ENCODE data around the gene STAB2. TPM values are rescaled to one million over a fixed set of nuclear protein-coding genes. Genes with fewer than 3 reads are reported as not detected.

STAB2 gene
- total RNA-seq, 2 experiments from 2014 or later, result not detected

DNA sequence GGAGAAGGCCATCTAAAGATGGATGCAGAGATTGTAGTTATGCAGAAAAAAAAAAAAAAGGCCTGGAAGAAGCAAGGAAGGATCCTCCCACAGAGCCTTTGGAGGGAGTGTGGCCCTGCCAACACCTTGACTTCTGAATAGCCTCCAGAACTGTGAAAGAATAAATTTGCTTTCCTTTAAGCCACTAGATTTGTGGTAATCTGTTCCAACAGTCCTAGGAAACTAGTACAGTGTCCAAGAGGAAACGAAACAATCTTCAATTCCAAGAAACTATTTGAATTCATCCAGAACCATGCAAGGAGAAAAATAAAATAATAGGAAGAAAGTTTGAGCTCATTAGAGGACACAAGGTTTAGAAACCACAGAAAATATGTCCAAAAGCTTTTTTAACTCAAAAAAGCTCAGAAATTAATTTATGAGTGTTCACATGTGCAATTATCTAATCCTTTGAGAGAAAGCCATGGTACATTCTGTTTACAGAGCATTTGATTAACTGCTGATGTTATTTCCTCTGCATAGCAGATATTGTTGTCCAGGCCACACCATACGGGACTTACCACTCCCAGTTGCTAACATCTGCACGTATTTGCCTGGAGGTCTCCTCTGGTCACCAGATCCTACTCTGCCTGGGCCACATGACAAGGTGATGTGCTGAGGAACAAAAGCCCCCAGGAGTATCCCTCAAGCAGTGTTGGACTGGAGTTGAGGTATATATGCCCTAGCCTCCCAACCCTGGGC is 30.0 kb upstream of the STAB2 start:
- Histone ChIP-seq H3K9me3 (ENCODE audit: low read length) (no peaks in the 10 kb centered on the region), H2AFZ (ENCODE audit: low read length) (no peak overlapping the region), H3K4me1 (ENCODE audit: insufficient read depth, low read length, poor library complexity, severe bottlenecking) (no peaks in the 10 kb centered on the region), H3K4me3 (ENCODE audit: low read depth, low read length, poor library complexity, severe bottlenecking) (no peak overlapping the region), H3K27ac (ENCODE audit: low read depth, low read length, poor library complexity, severe bottlenecking) (no peak overlapping the region), H3K9me2 (ENCODE audit: insufficient read depth, low read length) (no peaks in the 10 kb centered on the region), H4K20me1 (ENCODE audit: insufficient read depth, low read length) (no peaks in the 10 kb centered on the region), H3K4me2 (ENCODE audit: low read length) (no peak overlapping the region), H3K79me2 (ENCODE audit: insufficient read depth, low read depth, low read length) (no peaks in the 10 kb centered on the region), H3K36me3 (ENCODE audit: insufficient read depth, low read length) (no peaks in the 10 kb centered on the region)
- BruUV-seq (replicated peaks), result no TSS peak
- ChIA-PET POLR2A (no interaction called here), CTCF (ENCODE audit: unreplicated experiment) (no interaction called here)
- no peak for TF ChIP-seq EZH2phosphoT487 (IDR thresholded peaks at IDR 0.05; ENCODE audit: borderline replicate concordance, low read depth, low read length)
- TF ChIP-seq, protein P1, sequence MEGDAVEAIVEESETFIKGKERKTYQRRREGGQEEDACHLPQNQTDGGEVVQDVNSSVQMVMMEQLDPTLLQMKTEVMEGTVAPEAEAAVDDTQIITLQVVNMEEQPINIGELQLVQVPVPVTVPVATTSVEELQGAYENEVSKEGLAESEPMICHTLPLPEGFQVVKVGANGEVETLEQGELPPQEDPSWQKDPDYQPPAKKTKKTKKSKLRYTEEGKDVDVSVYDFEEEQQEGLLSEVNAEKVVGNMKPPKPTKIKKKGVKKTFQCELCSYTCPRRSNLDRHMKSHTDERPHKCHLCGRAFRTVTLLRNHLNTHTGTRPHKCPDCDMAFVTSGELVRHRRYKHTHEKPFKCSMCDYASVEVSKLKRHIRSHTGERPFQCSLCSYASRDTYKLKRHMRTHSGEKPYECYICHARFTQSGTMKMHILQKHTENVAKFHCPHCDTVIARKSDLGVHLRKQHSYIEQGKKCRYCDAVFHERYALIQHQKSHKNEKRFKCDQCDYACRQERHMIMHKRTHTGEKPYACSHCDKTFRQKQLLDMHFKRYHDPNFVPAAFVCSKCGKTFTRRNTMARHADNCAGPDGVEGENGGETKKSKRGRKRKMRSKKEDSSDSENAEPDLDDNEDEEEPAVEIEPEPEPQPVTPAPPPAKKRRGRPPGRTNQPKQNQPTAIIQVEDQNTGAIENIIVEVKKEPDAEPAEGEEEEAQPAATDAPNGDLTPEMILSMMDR (conservative IDR thresholded peaks at IDR 0.05; ENCODE audit: low read length), result no peak
- intact Hi-C loops (cut with micrococcal nuclease; ENCODE audit: unreplicated experiment), result no loop called here
- no peak for DNase-seq (ENCODE audit: low spot score)

DNA sequence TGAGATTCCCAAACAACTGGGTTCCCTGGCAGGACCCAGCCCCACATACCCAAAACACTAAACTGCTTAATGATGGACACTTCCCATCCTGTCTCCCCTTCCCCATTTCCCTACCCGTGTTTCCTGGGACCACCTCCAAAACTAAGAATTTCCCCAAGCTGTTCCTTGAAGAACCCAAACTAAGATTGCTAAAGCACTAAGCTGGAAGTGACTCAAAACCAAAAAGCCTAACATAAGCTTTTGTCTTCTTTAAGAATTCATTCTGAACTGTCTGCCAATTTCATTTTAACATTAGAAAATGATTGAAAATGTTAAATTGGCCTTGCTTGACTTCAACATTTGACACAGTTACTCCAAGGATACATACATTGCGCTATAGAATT is 29.5 kb upstream of the STAB2 start:
- ChIA-PET POLR2A (interaction anchor here (0.6 kb wide), 1 partner anchor 16 kb away, joined by 4 read pairs; no protein-coding TSS in a partner anchor), CTCF (ENCODE audit: unreplicated experiment) (no interaction called here)
- H3K4me2 ChIP-seq (ENCODE audit: low read length), result no peak overlapping the region
- H3K79me2 ChIP-seq (ENCODE audit: insufficient read depth, low read depth, low read length), result no peaks in the 10 kb centered on the region
- no peak for DNase-seq (ENCODE audit: low spot score)
- intact Hi-C loops (cut with micrococcal nuclease; ENCODE audit: unreplicated experiment), result no loop called here
- TF ChIP-seq EZH2phosphoT487 (IDR thresholded peaks at IDR 0.05; ENCODE audit: borderline replicate concordance, low read depth, low read length), result no peak
- TF ChIP-seq, protein P1 (conservative IDR thresholded peaks at IDR 0.05; ENCODE audit: low read length), result no peak
- no peak overlapping the region for H3K4me3 ChIP-seq (ENCODE audit: low read depth, low read length, poor library complexity, severe bottlenecking)
- BruUV-seq (replicated peaks), result no TSS peak
- no peaks in the 10 kb centered on the region for H4K20me1 ChIP-seq (ENCODE audit: insufficient read depth, low read length)
- H2AFZ ChIP-seq (ENCODE audit: low read length), result no peak overlapping the region
- H3K36me3 ChIP-seq (ENCODE audit: insufficient read depth, low read length), result no peaks in the 10 kb centered on the region
- H3K9me2 ChIP-seq (ENCODE audit: insufficient read depth, low read length), result no peaks in the 10 kb centered on the region
- H3K9me3 ChIP-seq (ENCODE audit: low read length), result no peaks in the 10 kb centered on the region
- no peak overlapping the region for H3K27ac ChIP-seq (ENCODE audit: low read depth, low read length, poor library complexity, severe bottlenecking)
- H3K4me1 ChIP-seq (ENCODE audit: insufficient read depth, low read length, poor library complexity, severe bottlenecking), result no peaks in the 10 kb centered on the region

DNA sequence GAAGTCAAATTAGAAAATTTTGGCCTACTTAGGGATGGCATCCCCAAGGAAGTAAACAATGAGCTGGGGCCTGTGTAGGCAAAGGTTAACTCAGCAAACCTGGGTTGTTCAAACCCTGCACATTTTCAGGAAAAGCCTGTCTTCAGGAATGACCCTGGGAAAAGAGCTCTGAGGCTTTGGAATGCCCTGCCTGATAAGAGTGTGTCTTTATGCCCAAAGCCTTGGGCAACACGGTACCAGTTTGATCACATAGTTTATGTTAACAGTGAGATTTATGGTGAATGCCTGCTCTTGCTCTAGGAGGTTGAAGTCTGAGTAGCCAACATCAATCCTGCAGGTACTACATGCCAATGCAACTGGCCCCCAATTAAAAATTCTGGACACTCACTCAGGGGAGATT is 28.2 kb upstream of the STAB2 start:
- intact Hi-C loops (cut with micrococcal nuclease; ENCODE audit: unreplicated experiment), result no loop called here
- Histone ChIP-seq H2AFZ (ENCODE audit: low read length) (no peak overlapping the region), H3K79me2 (ENCODE audit: insufficient read depth, low read depth, low read length) (no peaks in the 10 kb centered on the region), H3K27ac (ENCODE audit: low read depth, low read length, poor library complexity, severe bottlenecking) (no peak overlapping the region), H3K36me3 (ENCODE audit: insufficient read depth, low read length) (no peaks in the 10 kb centered on the region), H3K4me2 (ENCODE audit: low read length) (no peak overlapping the region), H3K9me3 (ENCODE audit: low read length) (no peaks in the 10 kb centered on the region), H3K9me2 (ENCODE audit: insufficient read depth, low read length) (no peaks in the 10 kb centered on the region), H4K20me1 (ENCODE audit: insufficient read depth, low read length) (no peaks in the 10 kb centered on the region), H3K4me1 (ENCODE audit: insufficient read depth, low read length, poor library complexity, severe bottlenecking) (no peaks in the 10 kb centered on the region), H3K4me3 (ENCODE audit: low read depth, low read length, poor library complexity, severe bottlenecking) (no peak overlapping the region)
- no TSS peak for BruUV-seq (replicated peaks)
- no peak for DNase-seq (ENCODE audit: low spot score)
- no peak for TF ChIP-seq EZH2phosphoT487 (IDR thresholded peaks at IDR 0.05; ENCODE audit: borderline replicate concordance, low read depth, low read length)
- TF ChIP-seq, protein P1 (conservative IDR thresholded peaks at IDR 0.05; ENCODE audit: low read length), result no peak
- CTCF ChIA-PET (ENCODE audit: unreplicated experiment), result no interaction called here
- POLR2A ChIA-PET, result interaction anchor here (0.8 kb wide), 1 partner anchor 11 kb away, joined by 3 read pairs; no protein-coding TSS in a partner anchor
